Fibroblast of skin of back (primary cell): ENCODE measurements around the gene SPAG16.

Experiments
- DNase-seq: peaks from one replicate; pipeline ENCODE4 v3.0.0-alpha.2; 2013

The SPAG16 gene

GRCh38 chr2:214410128-214410775, 1126.0 kb downstream of the SPAG16 start:
- DNase-seq, result no peak

DNA sequence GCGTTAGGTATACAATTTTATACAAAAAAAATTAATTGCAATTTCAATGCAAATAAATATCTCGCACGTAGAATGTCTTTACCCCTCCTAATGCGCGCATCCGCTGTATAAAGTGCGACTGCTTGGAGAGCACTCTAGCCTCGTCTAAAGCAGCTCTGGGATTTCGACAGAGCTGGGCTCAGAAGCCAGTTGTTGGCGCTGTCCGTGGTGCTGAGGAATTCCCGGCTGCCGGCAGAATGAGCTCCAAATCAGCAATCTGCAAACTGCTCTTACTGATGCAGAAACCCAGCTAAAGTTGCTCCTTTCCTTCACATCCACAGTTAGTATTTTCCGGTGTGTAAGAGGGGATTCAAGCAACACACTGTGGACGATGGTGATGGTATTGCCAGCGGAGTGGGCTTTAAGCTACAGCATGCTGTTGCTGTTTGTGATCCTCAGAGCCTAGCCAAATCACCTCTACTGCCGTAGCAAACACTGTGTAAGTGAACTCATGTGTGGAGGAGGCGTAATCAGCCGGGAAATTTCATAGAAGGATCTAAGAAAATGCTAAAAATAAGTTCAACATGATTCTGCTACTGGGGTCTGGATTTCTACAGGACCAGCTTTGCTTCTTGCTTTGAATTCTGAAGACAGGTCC, 1126.8 kb downstream of the SPAG16 start, which contains the start of gene VWC2L:
VWC2L (plus strand) TSS at position 137 of the 637 bp plus-strand sequence. CDS start 3,140 bp downstream, outside the sequence.
- DNase-seq, result peak; percentile 66

GRCh38 chr2:214412679-214413078, 1128.4 kb downstream of the SPAG16 start:
- DNase-seq, result no peak

DNA sequence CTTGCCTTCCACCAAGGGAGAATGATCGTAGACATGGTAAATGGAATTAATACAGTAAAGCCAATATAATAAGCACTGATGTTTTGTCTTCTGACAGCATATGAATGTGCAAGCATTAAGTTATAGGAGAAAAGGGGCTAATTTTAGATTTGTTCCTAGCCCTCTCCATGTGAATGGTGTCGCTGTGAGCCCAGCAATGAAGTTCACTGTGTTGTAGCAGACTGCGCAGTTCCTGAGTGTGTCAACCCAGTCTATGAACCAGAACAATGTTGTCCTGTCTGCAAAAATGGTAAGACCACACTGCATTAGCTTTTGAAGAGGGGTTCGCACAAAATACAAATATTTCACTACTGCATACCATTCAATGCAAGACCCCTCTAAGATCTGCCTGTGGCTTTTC, 1152.2 kb downstream of the SPAG16 start:
- DNase-seq, result no peak

- DNase-seq, result no peak
Measured at GRCh38 chr2:214450118-214450894, 1166.0 kb downstream of the SPAG16 start.

DNA sequence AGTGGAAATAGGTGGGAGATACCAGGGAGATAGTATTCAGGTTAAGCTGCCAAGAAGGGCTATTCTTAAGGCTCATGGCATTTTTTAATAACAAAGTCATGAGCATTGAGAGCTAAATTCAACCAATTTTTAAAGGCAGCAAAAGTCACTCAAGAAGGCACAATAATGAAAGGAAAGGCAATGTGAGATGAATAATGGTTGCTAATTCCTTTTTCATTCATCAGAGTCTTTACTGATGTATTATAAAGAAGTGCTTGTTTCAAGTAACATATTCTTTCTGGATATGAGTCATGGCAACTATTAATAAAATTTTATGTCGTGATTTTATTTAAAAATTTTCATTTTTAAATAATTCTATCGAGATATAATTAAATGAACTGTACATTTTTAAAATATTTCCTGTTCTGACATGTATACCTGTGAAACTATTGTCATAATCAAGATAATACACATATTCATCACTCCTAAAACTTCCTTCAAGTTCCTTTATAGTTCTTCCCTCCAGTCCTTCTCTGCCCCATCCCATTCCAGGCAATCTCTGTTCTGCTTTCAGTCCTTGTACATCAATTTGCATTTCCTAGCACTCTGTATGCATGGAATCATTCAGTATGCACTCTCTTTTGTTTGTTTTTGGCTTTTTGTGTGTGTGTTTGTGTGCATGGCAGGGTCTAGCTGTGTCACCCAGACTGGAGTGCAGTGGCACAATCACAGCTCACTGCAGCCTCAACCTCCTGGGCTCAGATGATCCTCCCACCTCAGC, 1167.4 kb downstream of the SPAG16 start:
- DNase-seq, result no peak
